Measurements from ENCODE around the gene MVB12A. TPM values are rescaled to one million over a fixed set of nuclear protein-coding genes. Genes with fewer than 3 reads are reported as not detected.

The MVB12A gene
- total and polyA plus RNA-seq, 9 of the 15 experiments (the other 6 are each of a cell fraction or from before 2014, with no cell fraction given), result 1.2 to 46.2 (median 22.4) TPM

GRCh38 chr19:17469481-17470067 is 49.7 kb downstream of the MVB12A start (continued):
- TF ChIP-seq ZNF609 (CRISPR knock-in tag; IDR thresholded peaks at IDR 0.05; ENCODE audit: borderline replicate concordance) (no peak), ETV5 (CRISPR knock-in tag; IDR thresholded peaks at IDR 0.05; ENCODE audit: low read depth) (no peak), CBX3 (IDR thresholded peaks at IDR 0.05; ENCODE audit: borderline replicate concordance in 1 of 2, low read length in 2 of 2) (no peak), CSDE1 (IDR thresholded peaks at IDR 0.05) (peak in 1 of 2 experiments; percentile 94; a peak in 2 of 4 replicates), JUNB (CRISPR knock-in tag; conservative IDR thresholded peaks at IDR 0.05) (no peak), SETDB1 (IDR thresholded peaks at IDR 0.05; ENCODE audit: low read length) (no peak), MAFF (IDR thresholded peaks at IDR 0.05; ENCODE audit: low read length) (no peak), GATAD2B (IDR thresholded peaks at IDR 0.05; ENCODE audit: borderline replicate concordance) (no peak), NFIC (IDR thresholded peaks at IDR 0.05) (0 out of 2 replicates have a peak, but pooled peaks have one; percentile 20), HNRNPL (IDR thresholded peaks at IDR 0.05; ENCODE audit: low read depth, low read length) (no peak), NBN (IDR thresholded peaks at IDR 0.05; ENCODE audit: low read depth) (no peak), ARID2 (IDR thresholded peaks at IDR 0.05) (no peak), CTBP1 (IDR thresholded peaks at IDR 0.05; ENCODE audit: borderline replicate concordance) (peak; percentile 49; the same call in 1 of the 2 replicates), VEZF1 (CRISPR knock-in tag; IDR thresholded peaks at IDR 0.05) (peak; percentile 94), RB1 (IDR thresholded peaks at IDR 0.05; ENCODE audit: low read depth) (peak; percentile 57; the same call in 1 of the 2 replicates), ZNF41 (CRISPR knock-in tag; conservative IDR thresholded peaks at IDR 0.05) (no peak), BMI1 (IDR thresholded peaks at IDR 0.05; ENCODE audit: low read length) (peak; percentile 87), RAD51 (IDR thresholded peaks at IDR 0.05; ENCODE audit: borderline replicate concordance, low read depth) (peak; percentile 63)
- TF ChIP-seq, protein P1, sequence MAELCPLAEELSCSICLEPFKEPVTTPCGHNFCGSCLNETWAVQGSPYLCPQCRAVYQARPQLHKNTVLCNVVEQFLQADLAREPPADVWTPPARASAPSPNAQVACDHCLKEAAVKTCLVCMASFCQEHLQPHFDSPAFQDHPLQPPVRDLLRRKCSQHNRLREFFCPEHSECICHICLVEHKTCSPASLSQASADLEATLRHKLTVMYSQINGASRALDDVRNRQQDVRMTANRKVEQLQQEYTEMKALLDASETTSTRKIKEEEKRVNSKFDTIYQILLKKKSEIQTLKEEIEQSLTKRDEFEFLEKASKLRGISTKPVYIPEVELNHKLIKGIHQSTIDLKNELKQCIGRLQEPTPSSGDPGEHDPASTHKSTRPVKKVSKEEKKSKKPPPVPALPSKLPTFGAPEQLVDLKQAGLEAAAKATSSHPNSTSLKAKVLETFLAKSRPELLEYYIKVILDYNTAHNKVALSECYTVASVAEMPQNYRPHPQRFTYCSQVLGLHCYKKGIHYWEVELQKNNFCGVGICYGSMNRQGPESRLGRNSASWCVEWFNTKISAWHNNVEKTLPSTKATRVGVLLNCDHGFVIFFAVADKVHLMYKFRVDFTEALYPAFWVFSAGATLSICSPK (IDR thresholded peaks at IDR 0.05; ENCODE audit: borderline replicate concordance), result 0 out of 2 replicates have a peak, but pooled peaks have one; percentile 24
- TF ChIP-seq, protein P2, sequence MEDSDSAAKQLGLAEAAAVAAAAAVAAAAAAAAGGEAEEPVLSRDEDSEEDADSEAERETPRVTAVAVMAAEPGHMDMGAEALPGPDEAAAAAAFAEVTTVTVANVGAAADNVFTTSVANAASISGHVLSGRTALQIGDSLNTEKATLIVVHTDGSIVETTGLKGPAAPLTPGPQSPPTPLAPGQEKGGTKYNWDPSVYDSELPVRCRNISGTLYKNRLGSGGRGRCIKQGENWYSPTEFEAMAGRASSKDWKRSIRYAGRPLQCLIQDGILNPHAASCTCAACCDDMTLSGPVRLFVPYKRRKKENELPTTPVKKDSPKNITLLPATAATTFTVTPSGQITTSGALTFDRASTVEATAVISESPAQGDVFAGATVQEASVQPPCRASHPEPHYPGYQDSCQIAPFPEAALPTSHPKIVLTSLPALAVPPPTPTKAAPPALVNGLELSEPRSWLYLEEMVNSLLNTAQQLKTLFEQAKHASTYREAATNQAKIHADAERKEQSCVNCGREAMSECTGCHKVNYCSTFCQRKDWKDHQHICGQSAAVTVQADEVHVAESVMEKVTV (CRISPR knock-in tag; IDR thresholded peaks at IDR 0.05), result no peak
